Activated naive CD4-positive, alpha-beta T cell treated with anti-CD3 and anti-CD28 coated beads, Interleukin-2, amount 50 U/mL, for 72 hours (primary cell): ENCODE results near the gene DTNBP1. TPM values are rescaled to one million over a fixed set of nuclear protein-coding genes. Genes with fewer than 3 reads are reported as not detected.

Experiments
- ATAC-seq, 2 donors: fragments of 150-1000 bp; cut with Tn5 transposase; 2 replicates each; pipeline ENCODE4 v1.10.0; 2021; ENCODE audit warnings: mild to moderate bottlenecking in 2 of 2, moderate library complexity in 2 of 2
- DNase-seq, 2 donors: peaks; one replicate each; pipeline ENCODE4 v3.0.0; 2021 to 2022; ENCODE audit warnings: low spot score in 2 of 2
- H3K27ac Mint-ChIP-seq, 2 donors: one replicate each; pipeline ENCODE4 v1.8.0; 2022; ENCODE audit warnings: mild to moderate bottlenecking in 2 of 2, mixed read lengths in 2 of 2
- H3K36me3 Mint-ChIP-seq, 2 donors: one replicate each; pipeline ENCODE4 v1.8.0; 2022; ENCODE audit warnings: mixed read lengths in 2 of 2
- H3K9me3 Mint-ChIP-seq, 2 donors: one replicate each; pipeline ENCODE4 v1.8.0; 2022; ENCODE audit warnings: mixed read lengths in 2 of 2
- total RNA-seq, 2 donors: library from RNA; stranded (reverse); gene quantifications; one replicate each; pipeline ENCODE4 v1.2.3, GENCODE V29; 2022

Gene DTNBP1
- total RNA-seq, 2 donors from 2014 or later, result 14.1 to 24.5 TPM

DNA sequence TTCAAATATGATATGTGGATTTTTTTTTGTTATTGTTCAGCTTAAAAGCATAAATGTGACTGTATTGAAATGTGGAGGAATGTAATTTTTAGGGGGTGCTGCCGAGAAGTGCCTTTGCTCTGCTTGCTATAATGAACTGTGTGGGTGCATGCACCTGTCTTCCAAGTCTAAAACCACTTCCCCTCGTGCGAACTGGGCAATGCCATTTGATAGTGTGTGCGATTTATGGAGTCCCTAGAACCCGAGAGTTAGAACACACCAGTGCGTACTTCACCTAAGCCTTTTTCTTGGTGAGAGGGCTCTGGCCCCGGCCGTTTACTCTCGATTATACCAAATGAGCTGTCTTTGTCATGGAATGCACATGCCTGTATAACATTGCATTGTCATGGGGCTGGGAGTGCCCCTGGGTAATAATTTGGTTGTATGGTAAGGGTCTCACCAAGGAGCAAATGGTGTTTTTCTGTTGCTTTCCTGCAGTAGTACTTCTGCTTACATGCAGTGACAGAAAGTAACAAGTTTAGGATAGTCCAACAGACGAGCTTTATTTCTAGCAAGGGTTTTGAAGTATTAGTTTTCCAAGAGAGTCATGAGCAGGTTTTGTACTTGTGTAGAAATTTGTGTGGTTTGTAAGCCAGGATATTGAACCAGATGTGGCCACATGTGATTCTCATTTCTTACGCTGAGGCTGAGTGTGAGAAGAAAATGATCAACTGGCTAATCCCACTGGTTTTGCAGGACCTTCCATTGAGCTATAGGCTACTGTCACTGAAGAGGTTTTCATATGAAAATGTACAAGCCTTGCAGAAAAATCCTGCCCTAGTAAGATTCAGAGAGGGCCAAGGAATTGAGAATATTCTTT, 172.4 kb downstream of the DTNBP1 start:
- peaks cover 12 to 16% of the 10 kb centered on the region in 2 donors for H3K36me3 Mint-ChIP-seq
- peak overlapping the region in 1 of 2 donors; percentile 57 for H3K27ac Mint-ChIP-seq

DNA sequence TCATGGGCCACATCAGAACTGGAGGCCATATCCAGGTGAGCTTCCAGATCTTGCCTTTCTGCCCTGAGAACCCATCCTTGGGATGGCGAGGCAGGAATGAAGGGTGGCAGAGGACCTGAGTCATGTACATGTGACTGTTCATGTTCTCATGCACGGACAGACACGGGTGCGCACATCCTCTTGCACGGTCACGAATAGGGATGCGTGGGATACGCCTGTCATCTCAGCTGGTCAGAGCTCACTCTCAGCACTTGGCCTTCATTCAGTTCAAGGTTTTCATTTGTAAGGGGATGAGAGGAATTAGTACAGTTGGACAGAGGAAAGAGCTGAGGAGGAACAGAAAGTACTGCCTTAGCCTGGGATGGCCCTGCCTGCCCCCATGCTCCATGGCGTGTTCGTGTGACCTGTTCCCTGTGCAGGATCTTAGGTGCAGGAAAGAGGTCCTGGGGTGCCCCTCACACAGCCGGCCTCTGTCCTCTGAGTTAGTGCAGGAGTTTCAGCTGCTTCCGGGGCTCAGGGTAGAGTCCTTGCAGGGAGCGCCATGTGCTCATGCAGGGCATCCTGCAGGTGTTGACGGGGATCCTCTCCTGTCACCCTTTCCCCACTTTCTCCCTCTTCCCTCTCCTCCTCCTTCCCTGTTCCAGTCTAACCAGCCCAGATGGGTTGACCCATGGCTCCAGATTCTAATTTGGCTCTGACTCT, 173.4 kb downstream of the DTNBP1 start:
- H3K36me3 Mint-ChIP-seq, result peaks cover 11 to 14% of the 10 kb centered on the region in 2 donors
- no peak for ATAC-seq
- H3K27ac Mint-ChIP-seq, result peak overlapping the region; percentile 57 to 69
- DNase-seq, result no peak
- H3K9me3 Mint-ChIP-seq, result no peaks in the 10 kb centered on the region

More for the DNA sequence above, 172.4 kb downstream of the DTNBP1 start:
- no peaks in the 10 kb centered on the region for H3K9me3 Mint-ChIP-seq
- DNase-seq (no peak), ATAC-seq (no peak)

DNA sequence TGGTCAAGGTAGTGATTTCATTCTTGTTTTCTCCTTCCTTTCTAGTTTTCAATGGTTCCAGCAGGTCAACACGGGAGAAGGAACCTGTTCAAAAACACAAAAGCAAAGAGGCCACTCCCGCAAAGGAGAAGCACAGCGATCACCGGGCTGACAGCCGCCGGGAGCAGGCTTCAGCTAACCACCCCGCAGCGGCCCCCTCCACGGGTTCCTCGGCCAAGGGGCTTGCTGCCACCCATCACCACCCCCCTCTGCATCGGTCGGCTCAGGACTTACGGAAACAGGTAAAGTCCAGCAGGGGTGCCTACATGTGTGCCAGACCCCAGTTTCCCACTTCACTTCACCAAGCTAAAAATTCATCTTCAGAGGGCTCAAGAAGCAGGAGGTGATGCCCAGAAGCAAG, 175.6 kb downstream of the DTNBP1 start:
- ATAC-seq (no peak), DNase-seq (no peak)
- Mint-ChIP-seq H3K9me3 (no peaks in the 10 kb centered on the region), H3K36me3 (peaks cover 8 to 11% of the 10 kb centered on the region in 2 donors), H3K27ac (no peak overlapping the region)

DNA sequence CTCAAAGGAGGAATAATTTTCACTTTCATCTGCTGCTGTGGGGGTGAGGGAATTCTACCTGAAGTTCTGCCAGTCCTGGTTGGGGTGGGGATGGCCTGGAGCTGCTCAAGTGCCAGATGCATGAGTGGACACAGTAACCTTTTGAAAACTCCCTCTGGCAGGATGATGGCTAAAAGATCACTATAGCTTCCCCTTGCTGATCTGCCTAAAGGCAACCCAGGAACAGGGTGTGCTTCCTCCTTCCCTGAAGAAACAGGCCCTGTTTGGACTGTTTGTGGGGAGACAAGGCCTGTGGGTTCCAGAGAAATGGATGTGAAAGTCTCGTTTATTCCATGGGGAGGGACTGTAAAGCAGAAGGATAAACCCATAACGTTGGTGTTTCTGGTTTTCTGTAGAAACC, 176.9 kb downstream of the DTNBP1 start:
- H3K36me3 Mint-ChIP-seq, result peaks cover 8 to 11% of the 10 kb centered on the region in 2 donors
- H3K9me3 Mint-ChIP-seq, result no peaks in the 10 kb centered on the region
- no peak for ATAC-seq
- no peak for DNase-seq
- peak overlapping the region; percentile 51 to 70 for H3K27ac Mint-ChIP-seq

DNA sequence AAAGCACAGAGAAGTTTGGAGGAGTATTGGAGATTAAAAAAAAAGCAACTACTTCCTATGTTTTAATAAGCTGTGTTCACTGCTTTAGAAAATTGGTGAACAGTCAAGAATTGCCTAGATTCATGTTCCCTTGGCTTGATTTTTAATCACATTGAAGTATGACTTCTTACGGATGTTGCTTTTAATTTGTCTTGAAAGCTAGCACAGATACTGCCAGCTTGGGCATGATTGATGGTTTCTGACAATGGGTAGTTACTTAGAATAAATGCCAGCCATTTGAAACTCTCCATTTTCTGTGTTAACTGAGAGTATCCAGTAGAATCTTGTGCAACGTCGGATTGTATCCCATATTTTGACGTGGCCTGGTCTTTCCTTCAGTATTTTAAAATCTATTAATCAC, 178.0 kb downstream of the DTNBP1 start:
- ATAC-seq, result no peak

DNA sequence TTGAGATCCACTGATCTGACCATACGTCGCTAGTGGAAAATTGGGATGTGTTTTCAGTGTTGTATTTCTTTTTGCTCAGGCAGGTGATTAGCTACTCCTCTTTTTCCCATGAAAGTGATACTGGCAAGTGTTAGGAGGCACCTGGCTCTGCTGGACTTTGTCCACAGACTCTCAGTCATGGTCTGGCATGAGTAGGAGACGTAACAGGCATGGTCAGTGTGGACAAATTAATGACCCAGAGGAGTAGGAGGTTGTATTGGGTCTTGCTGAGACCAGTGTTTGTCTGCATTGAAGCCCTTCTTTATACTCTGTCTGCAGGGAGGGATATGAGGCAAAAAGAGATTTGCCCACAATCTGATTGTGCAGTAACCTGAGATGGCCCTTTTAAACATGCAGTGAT, 178.7 kb downstream of the DTNBP1 start:
- Mint-ChIP-seq H3K36me3 (peaks cover 8 to 11% of the 10 kb centered on the region in 2 donors), H3K27ac (peak overlapping the region; percentile 2 to 41), H3K9me3 (no peaks in the 10 kb centered on the region)
- ATAC-seq (no peak), DNase-seq (no peak)

More for the DNA sequence above, 178.0 kb downstream of the DTNBP1 start:
- no peaks in the 10 kb centered on the region for H3K9me3 Mint-ChIP-seq
- DNase-seq, result no peak
- H3K27ac Mint-ChIP-seq, result peak overlapping the region; percentile 2 to 70
- peaks cover 8 to 11% of the 10 kb centered on the region in 2 donors for H3K36me3 Mint-ChIP-seq

DNA sequence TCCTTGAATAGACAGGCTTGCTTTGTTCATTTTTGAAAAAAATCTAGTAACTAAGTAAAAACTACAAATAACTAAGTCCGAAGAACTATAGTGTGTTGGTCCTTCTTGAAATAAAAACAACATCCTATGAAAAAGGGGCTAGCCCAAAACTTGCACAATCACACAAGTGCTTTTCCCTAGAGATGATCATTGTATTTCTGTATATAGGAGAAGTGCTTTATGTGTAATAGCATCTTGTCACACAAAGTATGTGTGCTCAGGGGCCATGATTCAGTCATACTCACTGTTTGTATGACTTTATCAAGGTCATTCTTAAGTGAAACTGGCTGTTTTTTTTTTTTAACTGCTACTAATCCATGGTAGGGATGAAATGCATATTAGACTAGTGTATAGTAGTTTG, 179.8 kb downstream of the DTNBP1 start:
- peaks cover 7 to 8% of the 10 kb centered on the region in 2 donors for H3K36me3 Mint-ChIP-seq
- no peak overlapping the region for H3K27ac Mint-ChIP-seq
- DNase-seq, result no peak
- peak; percentile 25 to 37 for ATAC-seq
- no peaks in the 10 kb centered on the region for H3K9me3 Mint-ChIP-seq

DNA sequence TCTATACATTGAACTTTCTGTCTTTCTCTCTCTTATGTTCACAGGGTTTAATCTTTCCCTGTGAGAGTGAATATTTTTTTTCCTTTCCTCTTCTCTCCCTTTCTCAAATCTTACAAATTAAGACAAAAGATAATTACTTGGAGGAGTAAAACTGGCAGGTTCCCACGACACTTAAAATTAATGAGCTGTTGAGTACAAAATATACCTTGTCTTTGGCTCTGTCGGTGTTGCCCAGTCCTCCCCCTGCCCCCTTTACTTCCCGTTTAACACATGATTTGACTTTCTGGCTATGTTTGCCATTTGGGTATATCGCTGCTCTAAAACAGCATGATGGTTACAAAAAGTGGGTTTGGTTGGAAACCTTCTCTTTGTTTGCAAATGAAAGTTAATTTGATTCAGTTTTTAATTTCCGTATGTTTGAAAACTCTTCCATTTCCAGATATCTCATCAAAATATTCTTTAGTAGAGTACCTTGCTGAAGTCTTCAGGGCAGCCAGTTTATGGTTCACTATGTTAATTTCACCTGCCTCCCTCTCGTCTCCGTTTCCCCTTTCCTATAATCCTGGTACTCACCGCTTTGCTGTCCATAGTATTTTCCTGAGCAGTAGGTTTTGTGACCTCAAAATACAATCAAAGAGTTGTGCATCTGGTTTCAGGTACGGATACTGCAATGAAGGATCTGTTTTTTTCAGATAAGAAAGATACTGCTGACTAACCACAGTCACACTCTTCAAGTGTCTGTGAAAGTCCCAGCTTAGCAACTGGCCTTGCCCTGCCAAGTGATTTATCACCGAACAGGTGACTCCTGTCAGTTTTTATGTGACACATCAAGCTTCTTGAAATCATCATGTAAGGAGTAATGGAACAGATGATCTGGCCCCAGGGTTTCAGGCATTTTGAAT, 181.2 kb downstream of the DTNBP1 start:
- no peaks in the 10 kb centered on the region for H3K9me3 Mint-ChIP-seq
- peak; percentile 84 to 96 for ATAC-seq
- peak overlapping the region; percentile 48 to 81 for H3K27ac Mint-ChIP-seq
- H3K36me3 Mint-ChIP-seq, result peaks cover 0 to 15% of the 10 kb centered on the region in 2 donors
- DNase-seq, result peak in 1 of 2 donors; percentile 14

DNA sequence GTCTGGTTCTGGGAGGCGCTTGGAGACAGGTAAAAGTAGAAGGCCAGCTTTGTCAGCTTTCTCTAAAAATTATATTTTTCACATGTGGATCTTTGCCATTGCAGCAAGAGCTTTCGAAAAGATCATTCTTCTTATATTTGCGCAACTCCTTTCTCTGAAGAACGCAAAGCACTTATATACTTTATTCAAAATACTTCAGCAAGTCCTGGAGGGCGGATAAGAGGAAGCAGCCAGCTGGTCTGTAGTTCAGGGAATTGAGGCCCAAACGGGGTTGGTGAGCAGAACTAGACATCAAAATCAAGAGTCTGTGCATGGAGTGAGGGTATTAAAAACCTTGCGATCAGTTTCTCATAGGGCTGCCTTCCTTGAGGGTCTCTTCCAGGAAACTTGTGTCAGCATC, 182.3 kb downstream of the DTNBP1 start:
- DNase-seq, result no peak
- Mint-ChIP-seq H3K9me3 (no peaks in the 10 kb centered on the region), H3K36me3 (peaks cover 0 to 20% of the 10 kb centered on the region in 2 donors), H3K27ac (peak overlapping the region in 1 of 2 donors; percentile 12)
- ATAC-seq, result no peak

DNA sequence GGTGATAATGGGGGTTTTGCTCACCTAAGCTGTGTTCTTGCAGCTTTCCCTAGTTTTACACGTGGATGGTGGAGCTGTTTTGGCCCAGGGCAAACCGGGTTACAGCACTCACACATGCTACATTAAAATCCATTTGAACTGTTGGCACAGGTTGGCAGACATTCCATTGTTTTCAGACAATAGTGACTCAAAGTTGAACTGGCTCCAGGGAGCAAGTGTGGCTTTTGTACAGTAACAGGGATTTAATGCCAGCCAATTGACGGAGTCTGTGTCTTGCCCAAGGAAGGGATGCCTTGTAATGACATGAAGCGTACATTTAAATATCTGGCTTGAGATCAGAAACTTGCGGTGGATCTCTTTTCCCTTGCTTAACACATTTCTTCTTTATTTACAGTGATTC, 183.1 kb downstream of the DTNBP1 start:
- peak overlapping the region in 1 of 2 donors; percentile 12 for H3K27ac Mint-ChIP-seq
- H3K9me3 Mint-ChIP-seq, result no peaks in the 10 kb centered on the region
- no peak for ATAC-seq
- peaks cover 0 to 27% of the 10 kb centered on the region in 2 donors for H3K36me3 Mint-ChIP-seq
- no peak for DNase-seq

DNA sequence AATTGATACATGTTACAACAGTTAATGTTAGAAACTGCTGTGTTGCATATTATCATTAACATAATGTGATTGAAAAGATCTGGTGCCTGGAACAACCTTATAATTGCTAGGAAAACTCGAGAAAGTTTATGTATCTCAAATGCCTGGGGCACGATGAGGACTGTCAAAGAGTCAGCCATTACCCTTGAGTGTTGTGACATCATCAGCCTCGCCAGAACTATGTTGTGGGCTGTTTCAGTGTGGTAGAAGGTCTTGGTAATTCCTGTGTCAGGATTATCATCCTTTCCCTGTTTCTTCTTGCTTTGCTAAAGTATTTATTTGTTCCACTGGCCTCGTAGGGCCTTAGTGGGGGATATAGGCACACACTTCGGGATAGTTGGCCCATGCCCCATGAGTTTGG, 185.1 kb downstream of the DTNBP1 start:
- no peak for DNase-seq
- ATAC-seq, result no peak
- Mint-ChIP-seq H3K27ac (peak overlapping the region in 1 of 2 donors; percentile 29), H3K36me3 (peaks cover 0 to 31% of the 10 kb centered on the region in 2 donors), H3K9me3 (no peaks in the 10 kb centered on the region)

DNA sequence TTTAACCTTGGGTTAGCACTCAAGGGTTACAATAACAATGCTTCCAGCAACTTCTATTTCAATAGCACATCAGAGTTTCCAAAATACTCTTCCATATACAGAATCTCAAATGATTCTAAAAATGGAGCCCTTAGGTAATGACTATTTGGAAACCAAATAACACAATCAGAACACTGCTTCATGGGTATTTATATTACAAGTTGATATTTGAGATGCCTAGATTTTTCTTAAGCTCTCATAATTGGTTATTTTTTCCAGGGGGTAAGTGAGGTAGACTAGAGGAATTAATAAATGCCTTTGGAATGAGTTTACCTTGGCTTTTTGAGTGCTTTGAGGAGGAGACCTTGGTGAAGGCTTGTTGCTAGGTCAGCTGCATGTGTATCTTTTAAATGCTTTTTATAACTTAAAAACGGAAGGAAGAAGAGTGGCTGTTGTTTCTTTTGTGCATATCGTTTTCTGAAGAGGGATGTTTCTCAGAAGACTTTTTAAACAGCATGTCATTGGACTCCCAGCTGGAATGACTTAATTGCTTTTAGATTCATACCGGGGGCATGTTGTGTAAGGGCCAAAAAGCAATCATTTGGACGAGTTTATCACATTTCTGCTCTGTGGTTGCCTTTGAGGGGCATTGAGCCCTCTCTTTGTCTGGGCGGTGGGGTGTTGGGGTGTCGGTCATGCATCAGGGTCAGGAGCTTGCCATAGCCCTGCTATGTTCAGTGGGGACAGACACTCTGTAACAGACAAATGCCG, 186.0 kb downstream of the DTNBP1 start:
- ATAC-seq (no peak), DNase-seq (no peak)
- H3K27ac Mint-ChIP-seq, result peak overlapping the region in 1 of 2 donors; percentile 82
- no peaks in the 10 kb centered on the region for H3K9me3 Mint-ChIP-seq
- peaks cover 0 to 38% of the 10 kb centered on the region in 2 donors for H3K36me3 Mint-ChIP-seq

DNA sequence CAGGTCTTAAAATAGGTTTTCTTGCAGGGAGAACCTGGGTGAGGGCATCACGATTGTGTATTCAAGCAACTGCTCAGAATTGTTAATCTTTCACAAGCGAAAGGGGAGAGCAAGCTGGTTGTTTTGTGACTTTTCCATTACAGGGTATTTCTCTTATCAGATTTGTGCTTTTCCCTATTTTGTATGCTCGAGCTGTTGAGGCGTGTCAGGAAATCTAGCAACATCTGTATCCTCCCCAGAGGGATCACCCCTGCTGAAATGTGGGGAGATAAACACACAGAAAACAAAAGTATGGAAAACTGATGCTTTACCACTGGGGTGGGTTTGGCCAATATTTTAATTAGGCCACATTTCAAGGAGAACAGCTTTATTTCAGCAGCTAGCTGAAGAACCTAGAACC, 187.0 kb downstream of the DTNBP1 start:
- no peaks in the 10 kb centered on the region for H3K9me3 Mint-ChIP-seq
- DNase-seq (no peak), ATAC-seq (no peak)
- no peak overlapping the region for H3K27ac Mint-ChIP-seq
- H3K36me3 Mint-ChIP-seq, result peaks cover 0 to 38% of the 10 kb centered on the region in 2 donors

DNA sequence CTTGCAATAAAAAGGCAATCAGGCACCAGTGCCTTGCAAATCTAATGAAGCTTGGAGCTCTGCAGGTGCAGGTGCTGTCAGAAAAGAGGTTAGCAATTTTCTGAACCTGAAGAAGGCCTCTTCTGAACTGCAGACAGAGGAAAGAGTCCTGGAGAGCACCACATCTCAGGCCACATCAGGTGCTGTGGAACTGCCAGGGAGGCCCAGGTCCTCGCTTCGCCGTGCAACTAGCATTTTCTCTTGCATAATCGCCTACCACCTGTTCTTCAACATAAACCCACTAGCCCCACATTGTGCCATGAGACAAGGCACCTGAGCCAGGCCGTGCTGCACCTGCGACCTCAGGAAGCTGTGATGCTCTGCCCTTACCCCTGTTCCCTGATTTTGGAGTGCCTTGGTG, 187.6 kb downstream of the DTNBP1 start:
- DNase-seq (no peak), ATAC-seq (no peak)
- Mint-ChIP-seq H3K9me3 (no peaks in the 10 kb centered on the region), H3K36me3 (peaks cover 0 to 38% of the 10 kb centered on the region in 2 donors), H3K27ac (no peak overlapping the region)

DNA sequence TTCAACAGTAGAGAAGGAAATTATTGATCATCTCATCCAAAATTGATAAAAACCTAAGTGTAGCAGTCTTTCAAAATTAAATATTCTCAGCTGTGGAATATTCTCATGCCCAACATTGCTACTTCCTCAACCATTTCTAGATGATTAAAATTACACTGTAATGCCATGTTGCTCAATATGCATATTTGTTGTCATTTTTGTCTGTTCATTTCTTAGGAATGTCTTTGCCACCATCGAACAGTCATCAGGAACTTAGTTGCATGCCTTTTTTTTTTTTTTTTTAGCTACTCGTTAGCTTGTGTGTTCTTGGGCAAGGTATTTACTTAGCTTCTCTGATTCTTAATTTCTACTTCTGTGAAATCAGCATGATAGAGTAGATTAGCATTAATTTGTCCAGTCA, 188.6 kb downstream of the DTNBP1 start:
- no peak for DNase-seq
- Mint-ChIP-seq H3K9me3 (no peaks in the 10 kb centered on the region), H3K27ac (no peak overlapping the region), H3K36me3 (peaks cover 0 to 38% of the 10 kb centered on the region in 2 donors)
- no peak for ATAC-seq

DNA sequence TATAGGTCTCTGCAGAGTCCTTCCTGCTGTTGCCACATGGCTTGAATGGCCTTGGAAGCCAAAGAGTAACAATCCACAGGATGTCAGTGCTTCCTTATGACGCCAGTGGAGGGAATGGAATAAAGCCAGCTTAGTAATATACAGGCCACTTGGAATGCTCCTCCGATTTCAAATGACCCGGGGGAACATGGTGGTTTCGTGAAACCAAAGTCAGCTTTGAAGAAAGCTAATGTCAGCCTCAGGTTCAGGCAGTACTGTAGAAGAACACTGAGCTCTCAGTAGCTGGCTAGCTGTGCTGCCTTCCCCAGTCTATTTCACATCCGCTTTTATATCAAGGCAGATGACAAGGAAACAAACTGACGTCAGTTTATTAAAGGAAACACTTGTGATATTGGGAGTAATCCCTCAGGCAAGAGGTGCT, 189.1 kb downstream of the DTNBP1 start:
- peaks cover 0 to 41% of the 10 kb centered on the region in 2 donors for H3K36me3 Mint-ChIP-seq
- no peak for ATAC-seq
- H3K9me3 Mint-ChIP-seq, result no peaks in the 10 kb centered on the region
- H3K27ac Mint-ChIP-seq, result no peak overlapping the region
- no peak for DNase-seq
